GM12801 (cell line): Measurements from ENCODE around the gene SSTR3.

ENCODE experiments used
- TF ChIP-seq, protein P1 (sequence below): IDR thresholded peaks from one replicate; pipeline ENCODE4 v1.5.1; 2011; ENCODE audit warnings: control low read depth; ENCODE audit not compliant: insufficient read length; ENCODE audit errors: extremely low read depth

The SSTR3 gene

GRCh38 chr22:37240941-37241320 lies 28.7 kb upstream of the SSTR3 start:
- TF ChIP-seq, protein P1, sequence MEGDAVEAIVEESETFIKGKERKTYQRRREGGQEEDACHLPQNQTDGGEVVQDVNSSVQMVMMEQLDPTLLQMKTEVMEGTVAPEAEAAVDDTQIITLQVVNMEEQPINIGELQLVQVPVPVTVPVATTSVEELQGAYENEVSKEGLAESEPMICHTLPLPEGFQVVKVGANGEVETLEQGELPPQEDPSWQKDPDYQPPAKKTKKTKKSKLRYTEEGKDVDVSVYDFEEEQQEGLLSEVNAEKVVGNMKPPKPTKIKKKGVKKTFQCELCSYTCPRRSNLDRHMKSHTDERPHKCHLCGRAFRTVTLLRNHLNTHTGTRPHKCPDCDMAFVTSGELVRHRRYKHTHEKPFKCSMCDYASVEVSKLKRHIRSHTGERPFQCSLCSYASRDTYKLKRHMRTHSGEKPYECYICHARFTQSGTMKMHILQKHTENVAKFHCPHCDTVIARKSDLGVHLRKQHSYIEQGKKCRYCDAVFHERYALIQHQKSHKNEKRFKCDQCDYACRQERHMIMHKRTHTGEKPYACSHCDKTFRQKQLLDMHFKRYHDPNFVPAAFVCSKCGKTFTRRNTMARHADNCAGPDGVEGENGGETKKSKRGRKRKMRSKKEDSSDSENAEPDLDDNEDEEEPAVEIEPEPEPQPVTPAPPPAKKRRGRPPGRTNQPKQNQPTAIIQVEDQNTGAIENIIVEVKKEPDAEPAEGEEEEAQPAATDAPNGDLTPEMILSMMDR = no peak

- TF ChIP-seq, protein P1 = no peak
Measured at GRCh38 chr22:37240240-37240940, 28.1 kb upstream of the SSTR3 start.

DNA sequence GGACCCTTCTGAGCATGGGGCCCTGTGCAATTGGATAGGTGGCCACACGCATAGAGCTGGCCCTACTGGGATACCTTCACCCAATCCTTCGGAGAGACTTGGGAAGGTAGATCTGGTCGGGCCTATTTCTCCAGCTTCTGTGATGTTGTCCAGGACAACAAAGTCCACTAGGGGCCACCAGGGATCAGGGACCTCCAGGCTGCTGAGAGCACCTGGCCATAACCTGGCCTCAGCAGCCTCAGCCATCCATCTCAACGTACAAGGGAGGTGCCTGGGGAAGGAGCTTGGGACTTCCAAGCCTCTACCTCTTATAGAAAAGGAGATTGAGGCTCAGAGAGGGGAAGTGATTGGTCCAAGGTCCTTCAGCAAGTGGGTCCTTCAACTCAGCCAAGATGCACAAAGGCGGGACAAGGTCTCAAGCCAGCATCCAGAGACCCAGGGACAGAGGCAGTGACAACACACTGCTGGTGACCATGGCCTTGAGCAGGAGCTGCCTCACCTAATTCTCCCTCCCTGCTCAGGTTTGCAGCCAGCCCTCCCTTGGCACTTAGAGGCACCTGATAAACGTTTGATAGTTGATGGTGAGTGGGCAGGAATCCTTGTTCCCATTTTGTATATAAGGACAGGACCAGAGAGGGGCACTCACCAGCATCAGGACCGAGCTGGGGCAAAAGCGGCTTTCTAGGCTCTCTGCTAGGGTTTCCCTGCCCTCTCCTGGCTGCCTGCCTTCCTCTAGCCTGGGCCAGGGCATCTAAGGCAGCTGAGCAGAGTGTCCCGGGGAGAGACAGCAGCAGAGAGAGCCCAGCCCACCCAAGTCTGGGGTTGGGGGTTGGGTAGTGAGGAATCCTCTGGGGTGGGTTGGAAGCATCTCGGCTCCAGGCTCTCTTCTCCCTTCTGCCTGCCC lies 27.3 kb upstream of the SSTR3 start:
- TF ChIP-seq, protein P1 = no peak

DNA sequence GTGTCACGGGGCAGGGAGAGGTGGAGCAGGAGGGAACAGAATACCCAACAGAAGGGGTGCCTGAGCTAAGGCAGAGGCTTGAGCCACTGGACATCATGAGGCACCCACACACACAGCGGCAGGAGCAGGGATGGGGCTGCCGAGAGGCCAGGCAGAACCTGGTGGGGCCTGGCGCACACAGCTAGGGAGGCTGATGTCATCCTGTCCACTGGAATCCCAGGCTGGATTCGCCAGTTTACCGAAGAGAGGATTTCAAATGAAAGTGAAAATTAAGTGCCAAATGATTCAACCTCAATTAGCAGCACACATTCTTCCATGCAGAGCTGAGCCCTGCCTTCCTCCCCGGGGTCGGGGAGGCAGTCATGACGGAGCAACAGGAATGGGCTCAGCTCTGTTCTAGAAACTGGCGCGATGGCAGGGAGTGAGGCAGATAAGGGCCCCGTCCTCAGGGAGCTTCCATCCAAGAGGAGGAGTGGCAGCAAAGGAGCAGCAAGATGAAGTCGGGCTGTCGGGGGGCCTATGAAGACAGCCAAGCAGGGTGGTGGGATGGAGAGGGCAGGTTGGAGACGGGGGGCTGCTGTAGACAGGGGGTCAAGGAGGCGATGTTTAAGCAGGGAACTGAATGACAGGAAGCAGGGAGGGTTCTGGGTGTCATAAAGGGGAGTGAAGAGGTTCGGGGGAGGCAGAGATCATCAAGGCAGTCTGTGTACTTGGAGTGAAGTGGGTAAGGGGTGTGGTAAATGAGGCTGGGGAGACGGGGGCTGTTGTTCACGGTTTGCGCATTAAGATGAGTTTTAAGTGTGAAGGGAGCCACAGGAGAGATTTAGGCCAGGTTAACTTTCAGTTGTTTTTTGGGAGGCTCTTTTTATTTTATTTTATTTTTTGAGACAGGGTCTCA lies 25.3 kb upstream of the SSTR3 start:
- TF ChIP-seq, protein P1 = no peak

DNA sequence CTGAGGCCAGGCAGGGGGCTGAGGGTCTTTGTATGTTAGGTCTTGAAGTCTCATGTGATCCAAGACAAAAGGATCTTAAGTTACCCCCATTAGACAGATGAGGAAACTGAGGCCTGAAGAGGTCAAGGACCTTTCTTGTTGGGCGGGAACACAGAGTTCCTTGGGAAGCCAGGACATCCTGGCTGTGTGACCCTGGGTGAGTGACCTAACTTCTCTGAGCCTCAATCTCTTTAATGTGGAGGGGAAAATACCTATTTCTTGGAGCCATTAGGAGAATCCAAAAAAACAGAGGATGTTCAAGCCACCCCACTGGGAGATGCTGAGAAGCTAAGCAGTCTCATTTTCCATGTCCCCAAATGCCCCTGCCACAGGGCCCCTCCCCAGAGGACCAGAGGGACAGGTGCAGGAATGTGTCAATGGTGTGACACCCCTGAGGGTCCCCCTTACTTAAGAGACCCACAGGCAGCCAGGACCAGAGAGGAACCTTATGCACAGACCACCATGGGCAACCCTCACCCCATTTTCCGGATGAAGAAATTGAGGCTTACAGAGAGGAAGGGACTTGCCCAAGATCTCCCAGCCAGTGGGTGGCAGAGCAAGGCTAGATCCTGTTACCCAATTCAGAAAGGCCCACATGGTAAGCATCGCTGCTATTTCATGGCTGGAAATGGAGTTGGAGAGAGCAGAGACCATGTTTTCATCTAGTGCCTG lies 23.8 kb upstream of the SSTR3 start:
- TF ChIP-seq, protein P1 = no peak

- TF ChIP-seq, protein P1 = no peak
Measured at GRCh38 chr22:37234736-37235711, 22.7 kb upstream of the SSTR3 start.
